ENCODE results near the gene C1QTNF1.

Gene C1QTNF1

GRCh38 chr17:79088997-79089328 is 65.0 kb downstream of the C1QTNF1 start:
- peak overlapping the region; percentile 61; the same call in 1 of the 2 replicates for H3K27ac ChIP-seq
- POLR2A ChIA-PET (ENCODE audit: low non-redundant PET) = no interaction called here
- CTCF ChIA-PET = interaction anchor here (0.6 to 4.0 kb wide), 4 partner anchors 43 to 322 kb away, joined by 4 to 70 read pairs (median 4); no protein-coding TSS in a partner anchor
- TF ChIP-seq CTCF (conservative IDR thresholded peaks at IDR 0.05; ENCODE audit: low read depth) = no peak
- DNase-seq (ENCODE audit: low spot score) = no peak

GRCh38 chr17:79089720-79090442 is 65.9 kb downstream of the C1QTNF1 start:
- DNase-seq (ENCODE audit: low spot score) = no peak
- ChIA-PET POLR2A (ENCODE audit: low non-redundant PET) (no interaction called here), CTCF (interaction anchor here (0.6 to 4.0 kb wide), 5 partner anchors 68 to 311 kb away, joined by 3 to 70 read pairs (median 4); no protein-coding TSS in a partner anchor)
- peak overlapping the region; percentile 61 for H3K27ac ChIP-seq
- TF ChIP-seq CTCF (conservative IDR thresholded peaks at IDR 0.05; ENCODE audit: low read depth) = no peak

- no peak for DNase-seq (ENCODE audit: low spot score)
- peak; percentile 77 for TF ChIP-seq CTCF (conservative IDR thresholded peaks at IDR 0.05; ENCODE audit: low read depth)
- CTCF ChIA-PET = interaction anchor here (0.6 to 2.0 kb wide), 5 partner anchors 11 to 310 kb away, joined by 3 to 4 read pairs (median 4); no protein-coding TSS in a partner anchor
- H3K27ac ChIP-seq = peak overlapping the region; percentile 61
- POLR2A ChIA-PET (ENCODE audit: low non-redundant PET) = no interaction called here
These were observed 66.7 kb downstream of the C1QTNF1 start for GRCh38 chr17:79090443-79091225.

GRCh38 chr17:79091226-79091670 is 67.3 kb downstream of the C1QTNF1 start:
- CTCF ChIA-PET = interaction anchor here (0.6 kb wide), 2 partner anchors 12 to 301 kb away, joined by 3 to 4 read pairs; no protein-coding TSS in a partner anchor
- POLR2A ChIA-PET (ENCODE audit: low non-redundant PET) = no interaction called here
- no peak for DNase-seq (ENCODE audit: low spot score)
- peak overlapping the region; percentile 61 for H3K27ac ChIP-seq
- no peak for TF ChIP-seq CTCF (conservative IDR thresholded peaks at IDR 0.05; ENCODE audit: low read depth)

GRCh38 chr17:79092567-79092966 is 68.6 kb downstream of the C1QTNF1 start:
- CTCF ChIA-PET = interaction anchor here (1.9 kb wide), 1 partner anchor 299 kb away, joined by 15 read pairs; no protein-coding TSS in a partner anchor
- TF ChIP-seq CTCF (conservative IDR thresholded peaks at IDR 0.05; ENCODE audit: low read depth) = no peak
- DNase-seq (ENCODE audit: low spot score) = no peak
- POLR2A ChIA-PET (ENCODE audit: low non-redundant PET) = no interaction called here
- no peak overlapping the region for H3K27ac ChIP-seq

GRCh38 chr17:79093270-79093669 is 69.3 kb downstream of the C1QTNF1 start:
- no peak overlapping the region for H3K27ac ChIP-seq
- TF ChIP-seq CTCF (conservative IDR thresholded peaks at IDR 0.05; ENCODE audit: low read depth) = no peak
- no peak for DNase-seq (ENCODE audit: low spot score)
- POLR2A ChIA-PET (ENCODE audit: low non-redundant PET) = no interaction called here
- CTCF ChIA-PET = interaction anchor here (0.6 to 1.9 kb wide), 3 partner anchors 299 to 624 kb away, joined by 3 to 15 read pairs (median 4); no protein-coding TSS in a partner anchor

Data from RWPE1 (cell line).